ENCODE data around the gene CHERP.

The CHERP gene

GRCh38 chr19:16525751-16526481 lies 16.3 kb downstream of the CHERP start:
- in situ Hi-C loops (cut with HindIII; ENCODE audit: low sequenced_read_pairs) = no loop called here
- no peak for DNase-seq (ENCODE audit: low read depth)
- TF ChIP-seq CTCF (IDR thresholded peaks at IDR 0.05; ENCODE audit: low read depth, low read length, missing control alignments) = no peak
- H3K4me3 ChIP-seq (ENCODE audit: low read depth, low read length) = no peak overlapping the region

GRCh38 chr19:16524991-16525734 lies 17.1 kb downstream of the CHERP start:
- H3K4me3 ChIP-seq (ENCODE audit: low read depth, low read length) = no peak overlapping the region
- DNase-seq (ENCODE audit: low read depth) = no peak
- TF ChIP-seq CTCF (IDR thresholded peaks at IDR 0.05; ENCODE audit: low read depth, low read length, missing control alignments) = no peak
- in situ Hi-C loops (cut with HindIII; ENCODE audit: low sequenced_read_pairs) = no loop called here

DNA sequence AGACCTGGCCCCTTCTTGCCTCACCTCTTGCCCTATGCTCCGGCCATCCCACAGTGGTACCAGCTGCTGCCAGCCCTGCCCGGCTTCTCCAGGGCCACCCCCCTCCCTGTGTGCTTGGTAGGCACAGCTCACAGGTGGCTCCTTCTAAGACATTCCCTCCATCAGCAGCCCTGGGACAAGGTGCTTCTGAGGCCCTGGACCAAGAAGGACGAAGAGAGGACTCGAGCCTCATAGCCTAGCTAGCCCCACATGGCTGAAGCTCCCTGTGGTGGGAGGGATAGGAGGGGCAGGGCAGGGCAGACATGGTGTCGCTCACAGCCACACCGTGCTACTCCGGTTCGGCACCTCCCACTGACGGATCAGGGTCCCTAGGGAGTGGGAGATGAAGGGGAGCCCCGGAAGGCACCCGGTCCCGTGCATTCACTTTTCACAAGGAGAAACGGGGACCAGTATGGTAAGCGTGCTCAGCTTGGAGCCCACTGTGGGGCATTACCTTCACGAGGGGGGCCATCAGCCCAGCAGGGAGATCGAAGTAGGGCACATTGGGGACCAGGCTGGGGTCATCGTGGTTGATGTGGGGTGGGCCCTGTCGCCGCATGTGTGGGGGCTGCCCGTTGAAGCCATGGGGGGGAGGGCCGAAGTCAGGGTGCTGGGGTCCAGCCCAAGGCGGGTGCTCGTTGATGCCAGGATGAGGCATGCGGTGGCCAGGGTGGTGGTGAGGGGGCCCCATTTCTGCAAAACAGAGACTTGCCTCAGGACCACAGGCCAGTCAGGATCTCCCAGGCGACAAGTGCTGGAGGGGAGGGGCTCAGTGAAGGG lies 19.5 kb downstream of the CHERP start:
- no peak overlapping the region for H3K4me3 ChIP-seq (ENCODE audit: low read depth, low read length)
- TF ChIP-seq CTCF (IDR thresholded peaks at IDR 0.05; ENCODE audit: low read depth, low read length, missing control alignments) = no peak
- no peak for DNase-seq (ENCODE audit: low read depth)
- in situ Hi-C loops (cut with HindIII; ENCODE audit: low sequenced_read_pairs) = no loop called here

- in situ Hi-C loops (cut with HindIII; ENCODE audit: low sequenced_read_pairs) = no loop called here
- no peak overlapping the region for H3K4me3 ChIP-seq (ENCODE audit: low read depth, low read length)
- DNase-seq (ENCODE audit: low read depth) = no peak
- no peak for TF ChIP-seq CTCF (IDR thresholded peaks at IDR 0.05; ENCODE audit: low read depth, low read length, missing control alignments)
Measured at GRCh38 chr19:16521715-16522289, 20.4 kb downstream of the CHERP start.

- DNase-seq (ENCODE audit: low read depth) = no peak
- in situ Hi-C loops (cut with HindIII; ENCODE audit: low sequenced_read_pairs) = no loop called here
- no peak overlapping the region for H3K4me3 ChIP-seq (ENCODE audit: low read depth, low read length)
- no peak for TF ChIP-seq CTCF (IDR thresholded peaks at IDR 0.05; ENCODE audit: low read depth, low read length, missing control alignments)
Measured at GRCh38 chr19:16520986-16521624, 21.1 kb downstream of the CHERP start.
